CD4-positive, alpha-beta T cell treated with Interleukin-17A for 1 hour (primary cell): Measurements from ENCODE around the gene MAP3K19.
"Not testable (repeated sequence)": the region's sequence is repeated elsewhere in the genome, so short reads cannot be mapped to it uniquely, and the experiment has no call there.

Experiments used
- DNase-seq: peaks from one replicate; pipeline ENCODE4 v3.0.0-alpha.2; 2020

The MAP3K19 gene

GRCh38 chr2:135047300-135047699 lies at the start of gene MAP3K19:
MAP3K19 (minus strand) TSS chr2:135047447; CDS start chr2:135024647, 22,800 bp downstream.
- DNase-seq, result no peak

GRCh38 chr2:135096665-135097446 lies 49.6 kb upstream of the MAP3K19 start:
- no peak for DNase-seq

- DNase-seq, result no peak
These were observed 48.3 kb upstream of the MAP3K19 start for GRCh38 chr2:135095591-135095990.

- DNase-seq, result no peak
These were observed 47.3 kb upstream of the MAP3K19 start for GRCh38 chr2:135094508-135094907.

- no peak for DNase-seq
These were observed 46.6 kb upstream of the MAP3K19 start for GRCh38 chr2:135093670-135094330.

- no peak for DNase-seq
These were observed 45.9 kb upstream of the MAP3K19 start for GRCh38 chr2:135093193-135093592.

GRCh38 chr2:135091681-135092080 lies 44.4 kb upstream of the MAP3K19 start:
- no peak for DNase-seq

GRCh38 chr2:135089597-135089996 lies 42.4 kb upstream of the MAP3K19 start:
- not testable (repeated sequence) for DNase-seq

- no peak for DNase-seq
These were observed 39.0 kb upstream of the MAP3K19 start for GRCh38 chr2:135086222-135086621.

- no peak for DNase-seq
These were observed 31.2 kb upstream of the MAP3K19 start for GRCh38 chr2:135078417-135078816.

GRCh38 chr2:135076556-135076955 lies 29.3 kb upstream of the MAP3K19 start:
- no peak for DNase-seq

GRCh38 chr2:135074216-135074615 lies 27.0 kb upstream of the MAP3K19 start:
- DNase-seq, result no peak

- no peak for DNase-seq
These were observed 25.1 kb upstream of the MAP3K19 start for GRCh38 chr2:135072125-135072997.

GRCh38 chr2:135066710-135067109 lies 19.5 kb upstream of the MAP3K19 start:
- no peak for DNase-seq

- DNase-seq, result no peak
These were observed 16.9 kb upstream of the MAP3K19 start for GRCh38 chr2:135064149-135064548.

GRCh38 chr2:135063210-135063609 lies 16.0 kb upstream of the MAP3K19 start:
- DNase-seq, result no peak

- no peak for DNase-seq
These were observed 12.3 kb upstream of the MAP3K19 start for GRCh38 chr2:135059577-135059976.

GRCh38 chr2:135056790-135057189 lies 9.5 kb upstream of the MAP3K19 start:
- DNase-seq, result no peak

- DNase-seq, result no peak
These were observed 8.0 kb upstream of the MAP3K19 start for GRCh38 chr2:135055182-135055786.

- peak; percentile 42 for DNase-seq
These were observed 5.8 kb upstream of the MAP3K19 start for GRCh38 chr2:135052997-135053474.

GRCh38 chr2:135052042-135052876 lies 5.0 kb upstream of the MAP3K19 start, which contains the start of gene RAB3GAP1:
RAB3GAP1 (plus strand) TSS chr2:135052292; CDS start chr2:135052308, 16 bp downstream.
- DNase-seq, result peak; percentile 95

GRCh38 chr2:135050684-135051083 lies 3.4 kb upstream of the MAP3K19 start:
- DNase-seq, result no peak
